ENCODE data around the gene KIF5B. TPM values are rescaled to one million over a fixed set of nuclear protein-coding genes. Genes with fewer than 3 reads are reported as not detected.

Gene KIF5B
- total RNA-seq, 1 donor from 2014 or later: 160 TPM

DNA sequence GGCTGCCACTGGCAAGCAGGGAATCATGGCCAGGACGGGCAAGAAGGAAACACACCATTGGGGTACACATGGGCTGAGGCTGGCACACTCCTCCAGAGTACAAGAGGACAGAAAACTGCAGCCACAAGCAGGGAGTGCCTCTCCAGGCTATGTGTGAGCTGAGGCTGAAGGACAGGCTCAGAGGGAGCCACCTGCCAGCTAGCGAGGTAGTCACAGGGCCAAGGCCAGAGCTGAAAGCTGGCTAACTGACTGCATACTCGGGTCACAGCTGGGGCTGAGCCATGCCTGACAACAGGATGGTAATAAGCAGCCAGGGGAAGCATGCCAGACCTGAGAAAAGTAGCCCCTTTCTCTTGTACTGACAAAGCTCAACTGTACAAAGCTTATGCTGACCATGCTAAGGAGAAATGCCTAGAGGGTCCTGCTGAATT lies 52.0 kb downstream of the KIF5B start:
- peaks cover 12% of the 10 kb centered on the region for H3K36me3 ChIP-seq (ENCODE audit: insufficient read depth, low read length)
- H3K79me2 ChIP-seq (ENCODE audit: insufficient read depth, low read length): no peaks in the 10 kb centered on the region
- H3K4me1 Mint-ChIP-seq (ENCODE audit: low read depth, unreplicated experiment): peaks cover 32% of the 10 kb centered on the region
- no peaks in the 10 kb centered on the region for H3K9me3 ChIP-seq (ENCODE audit: insufficient read depth, low read depth, low read length)
- DNase-seq (ENCODE audit: low read depth) (no peak), FAIRE-seq (no peak)
- H3K27ac Mint-ChIP-seq (ENCODE audit: unreplicated experiment): no peak overlapping the region
- no peak overlapping the region for H3K4me3 Mint-ChIP-seq (ENCODE audit: unreplicated experiment)
- no peak overlapping the region for H2AFZ ChIP-seq (ENCODE audit: low read depth, low read length)
- no peak overlapping the region for H3K4me3 ChIP-seq (ENCODE audit: insufficient read depth, low read depth, low read length)
- TF ChIP-seq, protein P1, sequence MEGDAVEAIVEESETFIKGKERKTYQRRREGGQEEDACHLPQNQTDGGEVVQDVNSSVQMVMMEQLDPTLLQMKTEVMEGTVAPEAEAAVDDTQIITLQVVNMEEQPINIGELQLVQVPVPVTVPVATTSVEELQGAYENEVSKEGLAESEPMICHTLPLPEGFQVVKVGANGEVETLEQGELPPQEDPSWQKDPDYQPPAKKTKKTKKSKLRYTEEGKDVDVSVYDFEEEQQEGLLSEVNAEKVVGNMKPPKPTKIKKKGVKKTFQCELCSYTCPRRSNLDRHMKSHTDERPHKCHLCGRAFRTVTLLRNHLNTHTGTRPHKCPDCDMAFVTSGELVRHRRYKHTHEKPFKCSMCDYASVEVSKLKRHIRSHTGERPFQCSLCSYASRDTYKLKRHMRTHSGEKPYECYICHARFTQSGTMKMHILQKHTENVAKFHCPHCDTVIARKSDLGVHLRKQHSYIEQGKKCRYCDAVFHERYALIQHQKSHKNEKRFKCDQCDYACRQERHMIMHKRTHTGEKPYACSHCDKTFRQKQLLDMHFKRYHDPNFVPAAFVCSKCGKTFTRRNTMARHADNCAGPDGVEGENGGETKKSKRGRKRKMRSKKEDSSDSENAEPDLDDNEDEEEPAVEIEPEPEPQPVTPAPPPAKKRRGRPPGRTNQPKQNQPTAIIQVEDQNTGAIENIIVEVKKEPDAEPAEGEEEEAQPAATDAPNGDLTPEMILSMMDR (IDR thresholded peaks at IDR 0.05; ENCODE audit: insufficient read depth, low read depth, low read length): no peak
- TF ChIP-seq EZH2 (IDR thresholded peaks at IDR 0.05; ENCODE audit: insufficient read depth, low read length): no peak
- no peaks in the 10 kb centered on the region for H3K27me3 Mint-ChIP-seq (ENCODE audit: low read depth, unreplicated experiment)
- H4K20me1 ChIP-seq (ENCODE audit: insufficient read depth, low read length): peaks cover 22% of the 10 kb centered on the region
- H3K4me2 ChIP-seq (ENCODE audit: low read length): no peak overlapping the region
- H3K9ac ChIP-seq (ENCODE audit: low read length): no peak overlapping the region
- no peaks in the 10 kb centered on the region for H3K9me3 Mint-ChIP-seq (ENCODE audit: unreplicated experiment)
- H3K27ac ChIP-seq (ENCODE audit: low read depth, low read length): no peak overlapping the region
- H3K27me3 ChIP-seq (ENCODE audit: insufficient read depth, low read length): no peaks in the 10 kb centered on the region
- peaks cover 8% of the 10 kb centered on the region for H3K4me1 ChIP-seq (ENCODE audit: insufficient read depth, low read length)
- H3K36me3 Mint-ChIP-seq (ENCODE audit: low read depth, unreplicated experiment): peaks cover 5% of the 10 kb centered on the region

DNA sequence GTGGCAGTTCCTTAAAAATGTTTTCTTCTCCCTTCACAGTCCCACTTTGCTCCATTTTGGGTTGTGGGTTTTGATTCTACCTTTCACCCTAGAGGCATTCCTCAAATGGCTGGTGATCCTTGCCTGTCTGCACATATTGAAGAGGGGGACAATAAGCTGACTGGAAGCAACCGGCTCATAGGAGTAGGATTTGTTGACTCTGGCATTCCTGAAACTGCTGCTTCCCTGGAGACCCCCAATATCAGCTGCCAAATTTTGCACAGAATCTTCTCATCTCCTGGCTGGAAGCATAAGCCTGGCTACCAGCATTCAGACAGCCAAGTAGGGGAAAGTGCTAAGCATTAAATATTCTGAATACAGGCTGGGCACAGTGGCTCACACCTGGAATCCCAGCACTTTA lies 53.7 kb downstream of the KIF5B start:
- H3K27ac Mint-ChIP-seq (ENCODE audit: unreplicated experiment): no peak overlapping the region
- no peaks in the 10 kb centered on the region for H3K9me3 Mint-ChIP-seq (ENCODE audit: unreplicated experiment)
- H3K36me3 Mint-ChIP-seq (ENCODE audit: low read depth, unreplicated experiment): peaks cover 5% of the 10 kb centered on the region
- Histone ChIP-seq H3K9me3 (ENCODE audit: insufficient read depth, low read depth, low read length) (no peaks in the 10 kb centered on the region), H3K4me2 (ENCODE audit: low read length) (no peak overlapping the region), H3K9ac (ENCODE audit: low read length) (no peak overlapping the region), H3K4me1 (ENCODE audit: insufficient read depth, low read length) (peaks cover 9% of the 10 kb centered on the region), H3K27ac (ENCODE audit: low read depth, low read length) (no peak overlapping the region), H3K36me3 (ENCODE audit: insufficient read depth, low read length) (peaks cover 3% of the 10 kb centered on the region), H3K4me3 (ENCODE audit: insufficient read depth, low read depth, low read length) (no peak overlapping the region), H3K27me3 (ENCODE audit: insufficient read depth, low read length) (no peaks in the 10 kb centered on the region), H3K79me2 (ENCODE audit: insufficient read depth, low read length) (no peaks in the 10 kb centered on the region), H4K20me1 (ENCODE audit: insufficient read depth, low read length) (peaks cover 22% of the 10 kb centered on the region), H2AFZ (ENCODE audit: low read depth, low read length) (no peak overlapping the region)
- no peak for FAIRE-seq
- no peak for DNase-seq (ENCODE audit: low read depth)
- H3K4me3 Mint-ChIP-seq (ENCODE audit: unreplicated experiment): no peak overlapping the region
- no peaks in the 10 kb centered on the region for H3K27me3 Mint-ChIP-seq (ENCODE audit: low read depth, unreplicated experiment)
- H3K4me1 Mint-ChIP-seq (ENCODE audit: low read depth, unreplicated experiment): peaks cover 36% of the 10 kb centered on the region
- TF ChIP-seq, protein P1 (IDR thresholded peaks at IDR 0.05; ENCODE audit: insufficient read depth, low read depth, low read length): no peak
- TF ChIP-seq EZH2 (IDR thresholded peaks at IDR 0.05; ENCODE audit: insufficient read depth, low read length): no peak

DNA sequence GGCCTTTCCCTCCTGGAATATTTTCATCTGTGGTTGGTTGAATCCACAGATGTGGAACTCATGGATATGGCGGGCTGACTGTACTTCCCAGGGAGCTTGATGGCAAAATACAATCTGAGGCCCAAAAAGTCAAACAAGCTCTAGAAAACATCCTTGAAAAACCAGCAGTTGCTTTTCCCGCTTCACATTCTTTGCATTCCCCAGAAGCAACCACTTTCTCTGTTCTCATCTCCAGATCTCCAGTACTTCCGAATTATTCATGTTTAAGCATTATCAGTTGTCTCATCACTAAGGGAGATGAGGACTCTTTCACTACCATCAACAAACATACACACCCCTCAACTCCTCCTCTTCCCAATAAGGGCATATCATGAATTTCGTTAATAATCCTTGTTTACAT lies 55.3 kb downstream of the KIF5B start:
- Mint-ChIP-seq H3K36me3 (ENCODE audit: low read depth, unreplicated experiment) (peaks cover 7% of the 10 kb centered on the region), H3K9me3 (ENCODE audit: unreplicated experiment) (no peaks in the 10 kb centered on the region), H3K4me3 (ENCODE audit: unreplicated experiment) (no peak overlapping the region), H3K4me1 (ENCODE audit: low read depth, unreplicated experiment) (peaks cover 36% of the 10 kb centered on the region), H3K27me3 (ENCODE audit: low read depth, unreplicated experiment) (no peaks in the 10 kb centered on the region), H3K27ac (ENCODE audit: unreplicated experiment) (peak overlapping the region; percentile 59)
- no peak overlapping the region for H3K4me3 ChIP-seq (ENCODE audit: insufficient read depth, low read depth, low read length)
- no peak overlapping the region for H3K4me2 ChIP-seq (ENCODE audit: low read length)
- DNase-seq (ENCODE audit: low read depth) (peak; percentile 64), FAIRE-seq (no peak)
- H3K27ac ChIP-seq (ENCODE audit: low read depth, low read length): no peak overlapping the region
- peaks cover 9% of the 10 kb centered on the region for H3K4me1 ChIP-seq (ENCODE audit: insufficient read depth, low read length)
- H3K9ac ChIP-seq (ENCODE audit: low read length): no peak overlapping the region
- peaks cover 16% of the 10 kb centered on the region for H4K20me1 ChIP-seq (ENCODE audit: insufficient read depth, low read length)
- no peak for TF ChIP-seq EZH2 (IDR thresholded peaks at IDR 0.05; ENCODE audit: insufficient read depth, low read length)
- TF ChIP-seq, protein P1 (IDR thresholded peaks at IDR 0.05; ENCODE audit: insufficient read depth, low read depth, low read length): no peak
- H3K9me3 ChIP-seq (ENCODE audit: insufficient read depth, low read depth, low read length): no peaks in the 10 kb centered on the region
- H3K36me3 ChIP-seq (ENCODE audit: insufficient read depth, low read length): no peaks in the 10 kb centered on the region
- H3K27me3 ChIP-seq (ENCODE audit: insufficient read depth, low read length): no peaks in the 10 kb centered on the region
- no peak overlapping the region for H2AFZ ChIP-seq (ENCODE audit: low read depth, low read length)
- H3K79me2 ChIP-seq (ENCODE audit: insufficient read depth, low read length): no peaks in the 10 kb centered on the region

Measured in astrocyte (in vitro differentiated cells and primary cell).